Measurements from ENCODE around the gene TPP1.
A peak's percentile ranks its signal among the peaks of the same experiment; 100 is the strongest.

The TPP1 gene

DNA sequence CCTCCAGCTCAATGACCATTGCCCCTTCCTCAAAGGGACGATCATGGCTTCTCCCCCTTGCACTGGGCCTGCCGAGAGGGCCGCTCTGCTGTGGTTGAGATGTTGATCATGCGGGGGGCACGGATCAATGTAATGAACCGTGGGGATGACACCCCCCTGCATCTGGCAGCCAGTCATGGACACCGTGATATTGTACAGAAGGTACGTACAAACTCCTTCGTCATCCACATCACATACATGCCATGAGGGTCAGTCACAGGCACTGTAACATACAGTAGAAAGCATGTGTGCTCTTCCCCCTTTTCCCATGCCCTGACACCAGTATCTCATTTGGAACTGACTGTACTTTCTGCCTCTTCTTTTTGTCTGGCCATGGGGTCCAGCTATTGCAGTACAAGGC, 11.2 kb downstream of the TPP1 start:
- TF ChIP-seq, protein P1, sequence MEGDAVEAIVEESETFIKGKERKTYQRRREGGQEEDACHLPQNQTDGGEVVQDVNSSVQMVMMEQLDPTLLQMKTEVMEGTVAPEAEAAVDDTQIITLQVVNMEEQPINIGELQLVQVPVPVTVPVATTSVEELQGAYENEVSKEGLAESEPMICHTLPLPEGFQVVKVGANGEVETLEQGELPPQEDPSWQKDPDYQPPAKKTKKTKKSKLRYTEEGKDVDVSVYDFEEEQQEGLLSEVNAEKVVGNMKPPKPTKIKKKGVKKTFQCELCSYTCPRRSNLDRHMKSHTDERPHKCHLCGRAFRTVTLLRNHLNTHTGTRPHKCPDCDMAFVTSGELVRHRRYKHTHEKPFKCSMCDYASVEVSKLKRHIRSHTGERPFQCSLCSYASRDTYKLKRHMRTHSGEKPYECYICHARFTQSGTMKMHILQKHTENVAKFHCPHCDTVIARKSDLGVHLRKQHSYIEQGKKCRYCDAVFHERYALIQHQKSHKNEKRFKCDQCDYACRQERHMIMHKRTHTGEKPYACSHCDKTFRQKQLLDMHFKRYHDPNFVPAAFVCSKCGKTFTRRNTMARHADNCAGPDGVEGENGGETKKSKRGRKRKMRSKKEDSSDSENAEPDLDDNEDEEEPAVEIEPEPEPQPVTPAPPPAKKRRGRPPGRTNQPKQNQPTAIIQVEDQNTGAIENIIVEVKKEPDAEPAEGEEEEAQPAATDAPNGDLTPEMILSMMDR (IDR thresholded peaks at IDR 0.05) = no peak
- no peak overlapping the region for H3K4me2 ChIP-seq (ENCODE audit: low read length)
- H3K9ac ChIP-seq = no peak overlapping the region
- no peaks in the 10 kb centered on the region for H3K9me3 ChIP-seq (ENCODE audit: control insufficient read depth, low read length)
- H2AFZ ChIP-seq = no peak overlapping the region
- no peak overlapping the region for H3K27ac ChIP-seq
- H3K4me1 ChIP-seq = peaks cover 11% of the 10 kb centered on the region
- H3K27me3 ChIP-seq (ENCODE audit: control insufficient read depth, insufficient read depth, low read length) = no peaks in the 10 kb centered on the region
- H3K36me3 ChIP-seq (ENCODE audit: control insufficient read depth, insufficient read depth, low read length) = no peaks in the 10 kb centered on the region
- H3K79me2 ChIP-seq = peaks cover 17% of the 10 kb centered on the region
- no peak overlapping the region for H3K4me3 ChIP-seq (ENCODE audit: low read depth, low read length)

DNA sequence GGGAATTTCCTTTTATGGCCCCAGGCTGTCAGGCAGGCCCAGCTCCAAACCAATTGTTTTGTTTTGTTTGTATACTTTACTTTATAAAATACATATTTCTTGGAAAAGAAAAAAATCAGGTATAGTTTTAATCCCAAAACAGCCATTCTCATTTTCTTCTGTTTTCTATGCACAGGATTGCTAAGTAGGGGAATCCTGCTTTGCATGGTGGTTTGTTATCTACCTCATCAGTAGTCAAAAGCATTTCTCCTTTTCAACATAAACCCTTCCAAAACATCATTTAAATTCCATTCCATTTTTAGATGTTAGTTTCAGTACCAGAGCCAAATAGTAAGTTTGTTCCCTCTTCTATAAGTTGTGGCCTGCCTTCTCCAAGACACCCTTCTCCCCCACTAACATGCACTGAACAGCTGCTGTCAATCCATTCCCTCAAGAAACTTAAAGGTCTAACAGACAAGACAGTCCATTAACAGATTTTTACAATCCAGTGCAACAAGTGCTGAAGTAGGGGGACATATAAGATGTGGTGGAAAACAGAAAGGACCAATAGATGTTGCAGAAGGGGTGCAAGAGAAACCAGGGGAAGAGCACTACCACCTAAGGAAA, 11.9 kb downstream of the TPP1 start:
- H3K36me3 ChIP-seq (ENCODE audit: control insufficient read depth, insufficient read depth, low read length) = no peaks in the 10 kb centered on the region
- H3K27ac ChIP-seq = peak overlapping the region; percentile 80
- H3K4me3 ChIP-seq (ENCODE audit: low read depth, low read length) = no peak overlapping the region
- no peaks in the 10 kb centered on the region for H3K27me3 ChIP-seq (ENCODE audit: control insufficient read depth, insufficient read depth, low read length)
- TF ChIP-seq, protein P1 (IDR thresholded peaks at IDR 0.05) = no peak
- no peaks in the 10 kb centered on the region for H3K9me3 ChIP-seq (ENCODE audit: control insufficient read depth, low read length)
- no peak overlapping the region for H3K9ac ChIP-seq
- peaks cover 13% of the 10 kb centered on the region for H3K4me1 ChIP-seq
- H3K79me2 ChIP-seq = peaks cover 17% of the 10 kb centered on the region
- no peak overlapping the region for H2AFZ ChIP-seq
- peak overlapping the region; percentile 38 for H3K4me2 ChIP-seq (ENCODE audit: low read length)

DNA sequence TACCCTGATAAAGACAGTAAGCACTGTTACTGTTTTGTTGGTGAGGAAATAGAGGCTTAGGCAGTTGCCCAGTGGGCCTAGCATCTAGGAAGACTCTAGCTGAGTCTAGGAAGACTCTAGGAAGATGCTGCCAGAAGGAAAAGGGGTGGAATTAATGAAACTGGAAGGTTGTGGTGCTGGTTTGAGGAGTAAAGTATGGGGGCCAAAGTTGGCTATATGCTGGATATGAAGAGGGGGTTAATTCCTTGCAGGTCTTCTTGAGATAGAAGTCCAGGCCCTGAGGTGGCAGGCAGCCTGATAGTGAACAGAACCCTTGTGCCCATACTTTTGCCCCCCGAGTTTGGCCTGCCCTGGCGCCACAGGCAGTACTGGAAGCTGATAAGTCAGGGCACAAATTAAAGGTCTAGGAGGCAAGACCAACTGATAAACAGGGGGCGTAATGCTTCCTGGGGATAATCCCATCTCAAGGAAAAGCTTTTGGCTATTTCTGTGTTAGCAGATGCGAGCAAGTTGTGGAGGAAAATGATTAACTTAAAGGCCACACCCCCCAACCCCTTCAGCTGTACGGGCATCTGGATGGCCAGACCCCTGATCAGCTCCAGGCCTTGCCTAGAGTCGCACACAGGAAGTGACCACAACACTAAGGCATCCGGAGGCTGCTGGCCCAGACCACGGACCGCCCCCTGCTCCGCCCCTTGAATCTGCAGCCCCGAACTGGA, 12.6 kb downstream of the TPP1 start:
- TF ChIP-seq, protein P1 (IDR thresholded peaks at IDR 0.05) = no peak
- H3K9ac ChIP-seq = no peak overlapping the region
- H3K79me2 ChIP-seq = peaks cover 20% of the 10 kb centered on the region
- H3K4me2 ChIP-seq (ENCODE audit: low read length) = no peak overlapping the region
- H3K36me3 ChIP-seq (ENCODE audit: control insufficient read depth, insufficient read depth, low read length) = no peaks in the 10 kb centered on the region
- peaks cover 15% of the 10 kb centered on the region for H3K4me1 ChIP-seq
- H2AFZ ChIP-seq = no peak overlapping the region
- H3K27ac ChIP-seq = peak overlapping the region; percentile 80
- H3K27me3 ChIP-seq (ENCODE audit: control insufficient read depth, insufficient read depth, low read length) = no peaks in the 10 kb centered on the region
- H3K4me3 ChIP-seq (ENCODE audit: low read depth, low read length) = peak overlapping the region; percentile 15
- no peaks in the 10 kb centered on the region for H3K9me3 ChIP-seq (ENCODE audit: control insufficient read depth, low read length)

DNA sequence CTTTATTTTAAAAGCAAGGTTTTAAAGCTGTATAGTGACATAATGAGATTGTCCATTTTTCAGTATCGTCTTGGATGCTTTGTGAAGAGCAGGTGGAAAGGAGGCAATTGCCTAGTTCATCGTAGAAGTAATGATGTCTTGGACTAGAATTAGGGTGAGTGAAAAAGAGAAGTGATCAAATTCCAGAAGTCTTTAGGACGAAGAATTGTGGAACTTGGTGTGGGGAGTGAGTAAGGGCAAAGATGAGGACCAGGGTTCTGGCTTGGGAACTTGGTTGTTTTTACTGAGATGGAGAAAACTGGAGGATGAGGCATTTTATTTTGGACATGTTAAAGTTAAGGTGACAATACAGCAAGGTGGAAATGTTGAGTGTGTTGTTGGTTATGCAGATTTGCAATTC, 14.4 kb downstream of the TPP1 start:
- Histone ChIP-seq H3K27me3 (ENCODE audit: control insufficient read depth, insufficient read depth, low read length) (no peaks in the 10 kb centered on the region), H3K4me1 (peaks cover 10% of the 10 kb centered on the region), H3K27ac (peak overlapping the region; percentile 85), H3K9ac (no peak overlapping the region), H3K79me2 (peaks cover 20% of the 10 kb centered on the region), H2AFZ (no peak overlapping the region), H3K36me3 (ENCODE audit: control insufficient read depth, insufficient read depth, low read length) (no peaks in the 10 kb centered on the region), H3K4me3 (ENCODE audit: low read depth, low read length) (peak overlapping the region; percentile 90), H3K4me2 (ENCODE audit: low read length) (peak overlapping the region; percentile 79), H3K9me3 (ENCODE audit: control insufficient read depth, low read length) (no peaks in the 10 kb centered on the region)
- TF ChIP-seq, protein P1 (IDR thresholded peaks at IDR 0.05) = no peak
